ENCODE measurements around the gene YJEFN3.
A peak's percentile ranks its signal among the peaks of the same experiment; 100 is the strongest.

Gene YJEFN3

GRCh38 chr19:19498255-19498991 lies 30.3 kb upstream of the YJEFN3 start:
- DNase-seq = no peak

DNA sequence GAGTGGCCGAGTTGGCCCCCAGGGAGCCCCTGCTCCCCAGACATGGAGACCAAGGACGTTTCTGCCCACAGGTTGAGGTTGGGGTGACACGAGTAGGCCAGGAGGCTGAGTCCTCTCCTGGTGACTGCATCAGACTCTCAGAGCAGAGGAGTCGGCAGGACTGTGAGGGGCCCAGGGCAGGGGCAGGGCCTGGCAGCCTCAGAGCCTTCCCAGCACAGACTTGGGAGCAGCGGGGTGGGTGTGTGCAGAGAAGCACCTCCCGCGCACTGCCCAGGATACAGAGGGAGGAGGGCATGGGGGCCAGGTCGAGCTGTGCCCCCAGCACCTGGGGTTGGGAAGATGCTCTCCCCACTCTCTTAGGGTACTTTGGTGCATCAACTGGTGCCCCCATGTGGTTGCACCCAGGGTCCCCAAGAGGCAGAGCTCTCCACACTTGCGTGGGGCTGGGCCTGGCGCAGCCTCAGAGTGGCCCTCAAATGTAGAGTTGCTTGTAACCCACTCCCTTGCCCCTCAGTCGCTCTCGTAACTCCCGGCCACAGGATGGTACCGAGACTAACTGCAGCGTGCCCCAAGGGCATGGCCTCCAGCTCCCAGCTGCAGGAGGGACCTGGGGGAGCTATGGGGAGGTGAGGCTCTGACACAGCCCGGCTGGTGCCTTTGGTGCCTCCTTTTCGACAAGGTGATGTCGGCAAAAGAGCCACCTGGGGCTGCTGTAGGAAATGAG lies 29.3 kb upstream of the YJEFN3 start:
- DNase-seq = no peak

DNA sequence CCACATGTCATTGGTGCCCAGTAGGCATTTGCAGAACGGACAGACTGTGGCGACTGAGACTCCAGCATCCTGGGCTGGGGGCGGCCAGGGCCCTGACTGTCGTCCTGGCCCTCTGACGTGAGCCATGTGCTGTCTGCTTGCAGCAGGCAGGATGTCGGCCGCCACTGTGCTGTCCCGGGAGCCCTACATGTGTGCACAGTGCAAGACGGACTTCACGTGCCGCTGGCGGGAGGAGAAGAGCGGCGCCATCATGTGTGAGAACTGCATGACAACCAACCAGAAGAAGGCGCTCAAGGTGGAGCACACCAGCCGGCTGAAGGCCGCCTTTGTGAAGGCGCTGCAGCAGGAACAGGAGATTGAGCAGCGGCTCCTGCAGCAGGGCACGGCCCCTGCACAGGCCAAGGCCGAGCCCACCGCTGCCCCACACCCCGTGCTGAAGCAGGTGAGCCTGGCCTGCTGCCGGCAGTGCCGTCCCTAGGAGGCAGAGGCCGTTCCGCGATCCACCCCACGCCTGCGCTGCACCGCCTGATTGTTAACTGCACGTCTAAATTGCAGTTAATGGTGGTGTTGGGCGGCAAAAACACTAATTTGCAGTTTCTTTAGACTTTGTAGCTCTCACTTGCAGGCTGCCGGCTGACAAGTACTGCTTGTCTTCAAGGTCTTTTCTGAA lies 27.6 kb upstream of the YJEFN3 start:
- no peak for DNase-seq

DNA sequence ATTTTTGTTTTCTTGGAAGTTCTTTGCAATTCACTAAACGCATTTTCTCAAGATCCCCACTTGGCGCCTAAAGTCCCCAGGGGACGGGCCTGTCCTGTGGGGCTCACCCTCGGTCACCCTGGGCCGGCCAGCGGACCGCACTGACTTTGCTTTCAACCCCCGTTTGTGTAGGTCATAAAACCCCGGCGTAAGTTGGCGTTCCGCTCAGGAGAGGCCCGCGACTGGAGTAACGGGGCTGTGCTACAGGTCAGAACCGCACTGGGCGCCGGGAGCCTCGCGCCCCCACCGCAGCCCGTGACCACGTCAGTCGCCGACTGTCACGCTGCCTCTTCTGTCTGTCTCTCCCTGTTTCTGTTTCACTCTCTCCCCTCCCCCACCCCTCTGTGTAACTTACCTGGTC lies 26.9 kb upstream of the YJEFN3 start:
- DNase-seq = no peak

DNA sequence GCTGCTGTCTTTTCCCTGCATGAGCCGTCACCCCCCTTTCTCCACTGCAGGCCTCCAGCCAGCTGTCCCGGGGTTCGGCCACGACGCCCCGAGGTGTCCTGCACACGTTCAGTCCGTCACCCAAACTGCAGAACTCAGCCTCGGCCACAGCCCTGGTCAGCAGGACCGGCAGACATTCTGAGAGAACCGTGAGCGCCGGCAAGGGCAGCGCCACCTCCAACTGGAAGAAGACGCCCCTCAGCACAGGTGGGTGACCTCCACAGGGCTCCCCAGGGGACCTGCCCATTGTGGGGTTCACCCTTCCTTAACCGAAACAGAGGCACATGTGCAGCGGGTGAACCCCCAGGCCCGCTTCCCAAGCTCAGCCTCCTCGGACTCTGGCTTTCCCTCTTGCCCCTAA lies 26.4 kb upstream of the YJEFN3 start:
- DNase-seq = no peak

- DNase-seq = no peak
Observed at GRCh38 chr19:19502808-19503602, 25.7 kb upstream of the YJEFN3 start.

- no peak for DNase-seq
Observed at GRCh38 chr19:19504754-19505668, 23.7 kb upstream of the YJEFN3 start.

DNA sequence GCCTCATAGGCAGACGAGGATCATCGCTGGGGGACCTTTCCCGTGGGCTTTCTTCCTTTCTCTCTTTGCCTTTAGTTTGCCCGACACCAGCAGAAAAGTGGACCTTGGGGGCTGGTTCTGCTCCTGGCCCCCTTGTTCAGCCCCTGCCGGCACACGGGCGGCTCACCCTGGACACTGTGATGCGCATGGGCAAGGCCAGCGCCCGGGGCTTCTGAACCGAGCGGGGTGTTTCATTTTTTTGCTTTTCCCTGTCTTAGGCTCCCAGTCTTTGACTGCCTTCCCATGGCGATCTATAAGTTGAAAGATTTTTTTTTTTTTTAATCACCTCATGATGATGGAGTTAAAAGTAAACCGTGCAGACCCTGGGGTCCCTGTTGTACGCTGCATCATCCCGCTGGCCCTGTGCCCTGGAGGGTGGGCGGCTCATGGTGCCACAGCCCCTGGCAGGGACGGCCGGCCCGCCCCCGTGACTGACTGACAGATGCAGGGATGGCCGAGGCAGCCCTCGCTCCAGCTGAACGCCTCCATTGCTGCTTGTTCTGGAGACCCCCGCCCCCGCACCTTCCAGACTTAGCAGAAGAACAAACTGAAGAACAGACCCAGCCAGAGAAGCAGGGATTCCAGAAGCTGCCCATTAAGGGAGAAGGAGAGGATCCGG lies 22.9 kb upstream of the YJEFN3 start:
- no peak for DNase-seq

DNA sequence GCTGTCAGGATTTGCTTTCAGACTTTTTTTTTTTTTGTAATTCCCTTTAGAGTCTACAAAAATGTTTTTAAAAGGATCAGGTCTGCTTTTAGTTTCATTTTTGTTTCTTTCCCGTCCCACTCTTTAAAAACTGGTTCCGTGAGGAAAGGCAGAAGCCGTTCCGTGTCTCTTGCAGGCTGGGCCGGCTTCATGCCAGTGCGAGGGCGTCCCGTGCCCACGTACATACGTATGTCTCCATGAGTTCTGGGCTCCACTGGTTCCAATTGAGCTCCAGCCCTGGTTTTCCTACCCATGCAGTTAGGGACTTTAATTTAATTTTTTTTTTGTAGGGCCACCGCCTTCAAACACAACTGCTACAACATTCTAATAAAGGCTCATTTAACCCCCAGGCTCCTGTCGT lies 22.1 kb upstream of the YJEFN3 start:
- DNase-seq = no peak

DNA sequence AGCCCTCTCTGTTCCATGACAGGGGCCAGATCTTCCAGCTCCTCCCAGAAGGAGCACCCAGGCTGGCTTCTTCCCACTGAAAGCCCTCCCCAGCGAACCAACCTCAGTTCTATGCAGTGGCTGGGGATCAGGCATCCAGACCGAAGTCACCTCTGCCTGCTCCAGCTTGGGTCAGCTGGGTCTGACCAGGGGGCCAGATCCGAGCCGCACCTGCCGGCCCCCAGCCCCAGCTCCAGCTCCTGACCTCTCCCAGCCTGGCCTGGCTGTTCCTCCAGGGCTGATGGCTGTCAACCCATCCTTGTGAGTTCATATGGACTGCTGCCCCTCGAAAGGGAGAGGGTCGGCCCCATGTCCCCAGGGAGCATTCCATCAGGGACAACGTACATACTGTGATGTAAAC lies 21.4 kb upstream of the YJEFN3 start:
- no peak for DNase-seq

DNA sequence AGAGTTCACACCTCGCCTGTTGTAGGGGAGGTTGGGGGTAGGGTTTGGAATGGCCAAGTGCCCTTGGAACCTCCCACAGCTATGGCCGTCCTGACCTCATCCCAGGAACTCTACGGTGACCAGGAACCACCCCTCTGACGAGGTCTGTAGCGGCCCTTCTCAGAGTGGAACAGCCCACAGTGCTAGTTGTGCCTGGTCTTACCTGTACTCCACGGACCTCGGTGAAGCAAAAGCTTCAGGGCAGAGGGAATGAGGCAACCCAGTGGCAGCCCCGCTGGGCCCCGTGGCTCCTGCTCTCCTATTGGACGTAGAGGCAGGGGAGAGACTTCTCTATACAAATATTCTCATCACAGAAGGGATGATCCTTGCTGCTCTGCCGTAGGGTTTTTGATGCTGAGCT lies 20.5 kb upstream of the YJEFN3 start:
- no peak for DNase-seq

DNA sequence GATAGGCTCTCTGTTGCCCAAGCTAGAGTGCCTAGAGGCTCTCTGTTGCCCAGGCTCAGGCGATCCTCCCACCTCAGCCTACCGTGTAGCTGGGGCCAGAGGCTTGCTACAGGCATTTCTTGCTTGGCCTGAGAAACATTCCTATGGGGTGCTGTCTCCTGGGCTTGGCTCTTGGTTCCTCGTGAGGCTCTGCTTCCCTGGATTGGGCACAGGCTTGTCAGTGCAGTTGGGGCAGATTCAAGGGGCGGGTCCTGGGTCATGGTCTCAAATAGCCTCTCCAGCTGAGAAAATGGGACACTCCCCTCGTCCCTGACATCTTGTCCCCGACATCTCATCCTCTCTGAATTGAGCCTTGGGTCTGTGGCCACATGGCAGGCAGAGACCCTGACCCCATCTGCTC lies 18.3 kb upstream of the YJEFN3 start:
- no peak for DNase-seq

DNA sequence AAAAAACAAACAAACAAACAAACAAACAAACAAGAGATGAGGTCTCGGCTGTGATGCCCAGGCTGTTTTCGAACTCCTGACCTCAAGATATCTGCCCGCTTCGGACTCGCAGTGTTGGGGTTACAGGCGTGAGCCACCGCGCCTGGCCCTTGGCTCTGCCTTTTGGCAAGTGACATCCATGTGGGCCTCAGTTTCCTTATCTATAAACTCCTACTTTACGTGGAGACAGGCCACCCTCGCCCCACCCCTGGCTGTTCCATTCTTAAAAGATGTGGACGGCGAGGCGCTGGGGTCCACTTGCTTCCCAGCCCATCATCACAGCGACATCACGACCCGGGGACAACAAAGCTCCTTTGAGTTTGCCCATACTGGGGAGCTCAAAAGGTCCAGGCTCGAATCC lies 15.0 kb upstream of the YJEFN3 start:
- DNase-seq = no peak

- DNase-seq = peak; percentile 41
Observed at GRCh38 chr19:19514215-19514657, 14.5 kb upstream of the YJEFN3 start.

- no peak for DNase-seq
Observed at GRCh38 chr19:19514881-19515641, 13.7 kb upstream of the YJEFN3 start, which contains the start of gene TSSK6. TSS of gene TSSK6 (minus strand) at chr19:19515548. CDS start at chr19:19515427, 121 bp downstream.

DNA sequence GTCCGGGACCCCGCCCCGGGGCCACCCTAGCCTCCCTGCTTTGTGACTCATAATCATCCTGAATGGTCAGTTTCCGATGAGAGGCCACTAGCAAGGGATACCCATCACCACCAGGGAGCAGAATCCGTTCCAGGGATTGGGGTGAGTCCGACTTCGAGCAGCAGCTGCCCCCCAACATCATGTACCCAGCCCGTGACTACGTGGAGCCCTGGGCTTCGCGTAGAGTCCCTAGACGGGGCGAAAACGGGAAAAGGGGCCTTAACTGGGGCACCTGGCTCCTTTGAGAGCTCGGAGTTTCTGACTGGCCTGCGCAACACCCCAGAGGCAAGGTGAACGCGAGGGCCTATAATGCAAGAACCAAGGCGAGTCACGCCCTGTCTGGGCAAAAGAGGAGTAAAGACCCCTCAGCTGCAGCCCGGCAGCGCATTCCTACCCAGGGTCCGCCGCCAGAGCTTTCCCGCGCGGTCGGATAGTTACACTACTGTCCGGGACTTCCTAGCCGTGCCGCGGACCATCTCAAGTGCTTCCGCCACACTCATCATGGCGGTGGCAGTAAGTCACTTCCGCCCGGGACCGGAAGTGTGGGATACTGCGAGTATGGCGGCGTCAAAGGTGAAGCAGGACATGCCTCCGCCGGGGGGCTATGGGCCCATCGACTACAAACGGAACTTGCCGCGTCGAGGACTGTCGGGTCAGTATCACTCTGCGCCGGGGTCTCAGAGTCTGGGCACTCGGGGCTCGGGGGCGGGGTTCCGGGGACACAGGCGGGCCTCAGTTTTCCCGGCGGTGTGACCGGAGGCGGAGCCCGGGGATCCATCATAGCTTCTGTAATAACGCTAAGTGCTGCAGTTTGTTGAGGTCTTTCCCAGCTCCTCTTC lies 12.8 kb upstream of the YJEFN3 start, which contains the start of gene NDUFA13:
Gene NDUFA13, plus strand, starts transcription at position 584 of the 878 bp plus-strand sequence. Its CDS starts 14 bp downstream, at position 598.
- peak; percentile 98 for DNase-seq

DNA sequence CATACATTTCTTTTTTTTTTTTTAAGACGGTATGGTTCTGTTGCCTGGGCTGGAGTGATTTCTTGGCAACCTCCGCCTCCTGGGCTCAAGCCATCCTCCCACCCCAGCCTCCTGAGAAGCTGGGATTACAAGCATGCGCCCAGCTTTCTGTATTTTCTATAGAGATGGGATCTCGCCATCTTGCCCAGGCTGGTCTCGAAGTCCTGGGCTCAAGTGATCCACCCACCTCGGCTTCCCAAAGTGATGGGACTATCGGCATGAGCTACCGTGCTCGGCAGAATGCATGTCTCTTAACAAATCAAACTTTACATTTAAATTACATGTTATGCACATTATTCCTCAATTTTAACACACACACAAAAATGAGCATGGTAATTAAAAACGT lies 11.5 kb upstream of the YJEFN3 start:
- DNase-seq = no peak

GRCh38 chr19:19520989-19521388 lies 7.7 kb upstream of the YJEFN3 start:
- no peak for DNase-seq

DNA sequence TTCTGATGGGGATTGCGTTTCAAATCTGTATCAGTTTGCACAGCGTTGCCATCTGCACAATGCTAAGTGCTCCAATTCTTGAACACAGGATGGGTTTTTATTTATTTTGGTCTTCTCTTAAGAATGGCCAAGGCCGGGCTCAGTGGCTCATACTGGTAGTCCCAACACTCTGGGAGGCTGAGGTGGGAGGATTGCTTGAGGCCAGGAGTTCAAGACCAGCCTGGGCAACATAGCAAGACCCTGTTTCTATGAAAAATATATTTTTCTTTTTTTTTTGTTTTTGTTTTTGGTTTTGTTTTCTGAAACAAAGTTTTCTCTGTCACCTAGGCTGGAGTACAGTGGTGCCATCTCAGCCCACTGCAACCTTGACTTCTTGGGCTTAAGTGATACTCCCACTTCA lies 5.5 kb upstream of the YJEFN3 start:
- DNase-seq = no peak

Measured in stimulated activated CD8-positive, alpha-beta memory T cell treated with anti-CD3 and anti-CD28 coated beads, Interleukin-4, amount 100 ng/mL, for 48 hours (primary cell).